ENCODE data around the gene CLCN5. TPM values are rescaled to one million over a fixed set of nuclear protein-coding genes. Genes with fewer than 3 reads are reported as not detected.

The CLCN5 gene
- total and polyA plus RNA-seq, 2 of the 13 experiments (the other 11 are each of a cell fraction or from before 2014, with no cell fraction given): 7.8 to 27.3 TPM

DNA sequence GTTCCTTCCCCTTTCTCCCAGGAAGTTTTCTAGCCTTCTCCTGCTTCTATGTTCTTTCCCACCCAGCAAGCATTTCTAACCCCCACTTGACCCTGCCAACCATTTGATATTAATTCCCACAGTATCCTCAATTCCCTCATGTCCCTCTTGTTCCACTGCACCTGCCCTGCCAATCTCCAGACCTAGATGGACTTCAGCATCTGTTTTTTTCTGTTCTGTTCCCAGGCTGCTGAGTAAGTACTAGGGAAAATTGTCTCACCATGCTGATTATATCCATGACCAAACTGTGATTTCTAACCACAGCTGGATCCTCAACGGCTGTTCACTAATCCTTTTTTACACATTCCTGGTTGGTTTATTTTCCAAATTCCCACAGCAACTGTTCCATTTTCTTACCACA is 37.7 kb downstream of the CLCN5 start:
- TF ChIP-seq NAIF1 (CRISPR knock-in tag; IDR thresholded peaks at IDR 0.05; ENCODE audit: borderline replicate concordance) (no peak), TSC22D2 (CRISPR knock-in tag; IDR thresholded peaks at IDR 0.05; ENCODE audit: borderline replicate concordance) (no peak), NCOA1 (CRISPR knock-in tag; IDR thresholded peaks at IDR 0.05) (no peak), ZNF891 (CRISPR knock-in tag; IDR thresholded peaks at IDR 0.05) (no peak), HNRNPLL (IDR thresholded peaks at IDR 0.05; ENCODE audit: low read depth, low read length, poor library complexity, severe bottlenecking) (no peak), ZNF766 (CRISPR knock-in tag; IDR thresholded peaks at IDR 0.05; ENCODE audit: borderline replicate concordance) (no peak), ZNF547 (CRISPR knock-in tag; IDR thresholded peaks at IDR 0.05) (no peak)
- TF ChIP-seq, protein P1, sequence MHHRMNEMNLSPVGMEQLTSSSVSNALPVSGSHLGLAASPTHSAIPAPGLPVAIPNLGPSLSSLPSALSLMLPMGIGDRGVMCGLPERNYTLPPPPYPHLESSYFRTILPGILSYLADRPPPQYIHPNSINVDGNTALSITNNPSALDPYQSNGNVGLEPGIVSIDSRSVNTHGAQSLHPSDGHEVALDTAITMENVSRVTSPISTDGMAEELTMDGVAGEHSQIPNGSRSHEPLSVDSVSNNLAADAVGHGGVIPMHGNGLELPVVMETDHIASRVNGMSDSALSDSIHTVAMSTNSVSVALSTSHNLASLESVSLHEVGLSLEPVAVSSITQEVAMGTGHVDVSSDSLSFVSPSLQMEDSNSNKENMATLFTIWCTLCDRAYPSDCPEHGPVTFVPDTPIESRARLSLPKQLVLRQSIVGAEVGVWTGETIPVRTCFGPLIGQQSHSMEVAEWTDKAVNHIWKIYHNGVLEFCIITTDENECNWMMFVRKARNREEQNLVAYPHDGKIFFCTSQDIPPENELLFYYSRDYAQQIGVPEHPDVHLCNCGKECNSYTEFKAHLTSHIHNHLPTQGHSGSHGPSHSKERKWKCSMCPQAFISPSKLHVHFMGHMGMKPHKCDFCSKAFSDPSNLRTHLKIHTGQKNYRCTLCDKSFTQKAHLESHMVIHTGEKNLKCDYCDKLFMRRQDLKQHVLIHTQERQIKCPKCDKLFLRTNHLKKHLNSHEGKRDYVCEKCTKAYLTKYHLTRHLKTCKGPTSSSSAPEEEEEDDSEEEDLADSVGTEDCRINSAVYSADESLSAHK (CRISPR knock-in tag; IDR thresholded peaks at IDR 0.05; ENCODE audit: borderline replicate concordance): no peak
- Histone ChIP-seq H3K27ac (ENCODE audit: extremely low read length, insufficient read depth, low read length) (no peak overlapping the region), H3K79me2 (ENCODE audit: insufficient read depth, low read length) (no peaks in the 10 kb centered on the region), H3K9ac (ENCODE audit: insufficient read depth, low read depth, low read length) (no peak overlapping the region), H3K4me3 (replicated peaks in 1 of 3; ENCODE audit: insufficient read depth in 1 of 3, low read depth in 2 of 3, low read length in 3 of 3) (no peak overlapping the region), H3K9me3 (ENCODE audit: low read length) (no peaks in the 10 kb centered on the region), H4K20me1 (ENCODE audit: insufficient read depth, low read length) (no peaks in the 10 kb centered on the region), H3K4me2 (ENCODE audit: low read depth, low read length) (no peak overlapping the region), H2AFZ (ENCODE audit: low read length) (no peak overlapping the region), H3K36me3 (replicated peaks in 1 of 2; ENCODE audit: control insufficient read depth in 1 of 2, insufficient read depth in 2 of 2, low read length in 2 of 2) (no peaks in the 10 kb centered on the region), H3K4me1 (ENCODE audit: insufficient read depth, low read length) (no peaks in the 10 kb centered on the region), H3K27me3 (ENCODE audit: control insufficient read depth in 1 of 2, insufficient read depth in 2 of 2, low read length in 2 of 2) (no peaks in the 10 kb centered on the region)
- intact Hi-C loops (cut with micrococcal nuclease; ENCODE audit: unreplicated experiment) (no loop called here), in situ Hi-C loops (cut with HindIII; ENCODE audit: extremely low pct_ligation_motif_present, low pct_unique_long_range_greater_than_20kb) (no loop called here)
- ATAC-seq (no peak), DNase-seq (ENCODE audit: low spot score) (no peak), FAIRE-seq (no peak)
- 88% methylated on average over 1 of the region's 1 CpG for WGBS (ENCODE audit: low lambda C conversion rate)
- ChIA-PET POLR2A (no interaction called here), CTCF (ENCODE audit: low intra/inter-chr PET ratio, low total read pairs) (no interaction called here)
- no TSS peak for BruUV-seq (replicated peaks)
